CD4-positive, alpha-beta T cell treated with Interleukin-17A for 4 hours (primary cell): Measurements from ENCODE around the gene SYCE1L.
"Not testable (repeated sequence)": the region's sequence is repeated elsewhere in the genome, so short reads cannot be mapped to it uniquely, and the experiment has no call there.

Experiments
- DNase-seq: peaks from one replicate; pipeline ENCODE4 v3.0.0-alpha.2; 2020; ENCODE audit warnings: mixed read lengths

SYCE1L gene, protein sequence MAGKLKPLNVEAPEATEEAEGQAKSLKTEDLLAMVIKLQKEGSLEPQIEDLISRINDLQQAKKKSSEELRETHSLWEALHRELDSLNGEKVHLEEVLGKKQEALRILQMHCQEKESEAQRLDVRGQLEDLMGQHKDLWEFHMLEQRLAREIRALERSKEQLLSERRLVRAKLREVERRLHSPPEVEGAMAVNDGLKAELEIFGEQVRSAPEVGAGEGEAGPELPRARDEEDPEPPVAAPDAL

GRCh38 chr16:77199211-77199610 lies at the start of gene SYCE1L:
TSS of gene SYCE1L (plus strand) at chr16:77199408. CDS start at chr16:77199452, 44 bp downstream.
- DNase-seq = no peak

GRCh38 chr16:77157346-77158058 lies 41.7 kb upstream of the SYCE1L start:
- no peak for DNase-seq

GRCh38 chr16:77158293-77158692 lies 40.9 kb upstream of the SYCE1L start:
- no peak for DNase-seq

GRCh38 chr16:77165006-77165405 lies 34.2 kb upstream of the SYCE1L start:
- DNase-seq = no peak

DNA sequence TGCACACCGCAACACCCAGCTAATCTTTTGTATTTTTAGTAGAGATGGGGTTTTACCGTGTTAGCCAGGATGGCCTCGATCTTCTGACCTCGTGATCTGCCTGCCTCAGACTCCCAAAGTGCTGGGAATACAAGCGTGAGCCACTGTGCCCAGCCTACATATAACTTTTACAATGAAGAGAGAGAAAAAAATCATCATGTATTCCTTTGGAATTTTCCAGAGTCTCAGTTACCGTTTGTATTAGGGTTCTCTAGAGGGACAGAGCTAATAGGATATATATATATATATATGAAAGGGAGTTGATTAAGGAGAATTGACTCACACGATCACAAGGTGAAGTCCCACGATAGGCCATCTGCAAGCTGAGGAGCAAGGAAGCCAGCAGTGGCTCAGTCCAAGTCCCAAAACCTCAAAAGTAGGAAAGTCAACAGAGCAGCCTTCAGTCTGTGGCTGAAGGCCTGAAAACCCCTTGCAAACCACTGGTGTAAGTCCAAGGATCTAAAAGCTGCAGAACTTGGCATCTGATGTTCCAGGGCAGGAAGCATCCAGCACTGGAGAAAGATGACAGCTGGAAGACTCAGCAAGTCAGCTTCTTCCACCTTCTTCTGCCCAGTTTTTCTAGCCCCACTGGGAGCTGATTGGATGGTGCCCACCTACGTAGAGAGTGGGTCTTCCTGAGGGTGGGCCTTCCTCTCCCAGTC lies 33.5 kb upstream of the SYCE1L start:
- DNase-seq = not testable (repeated sequence)

GRCh38 chr16:77166726-77167125 lies 32.5 kb upstream of the SYCE1L start:
- DNase-seq = no peak

DNA sequence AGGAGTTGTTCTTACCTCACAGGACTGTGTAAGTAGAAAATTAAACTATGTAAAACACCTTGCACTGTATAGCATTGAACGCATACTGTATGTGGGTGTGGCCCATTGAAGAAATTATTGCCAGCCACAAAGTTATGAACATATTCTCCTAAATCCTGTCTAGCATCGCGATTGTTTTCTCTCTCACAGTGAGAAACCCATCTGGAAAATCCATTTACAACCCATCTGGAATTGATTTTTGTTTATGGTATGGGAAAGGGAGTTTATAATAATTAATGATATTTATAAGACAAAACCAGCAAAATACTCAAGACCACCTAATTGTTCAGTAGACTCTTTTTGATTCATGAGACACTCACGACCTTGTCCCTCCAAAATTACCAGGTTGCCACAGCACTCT lies 30.3 kb upstream of the SYCE1L start:
- DNase-seq = no peak

- DNase-seq = peak; percentile 48
Measured at GRCh38 chr16:77169650-77170236, 29.5 kb upstream of the SYCE1L start.

DNA sequence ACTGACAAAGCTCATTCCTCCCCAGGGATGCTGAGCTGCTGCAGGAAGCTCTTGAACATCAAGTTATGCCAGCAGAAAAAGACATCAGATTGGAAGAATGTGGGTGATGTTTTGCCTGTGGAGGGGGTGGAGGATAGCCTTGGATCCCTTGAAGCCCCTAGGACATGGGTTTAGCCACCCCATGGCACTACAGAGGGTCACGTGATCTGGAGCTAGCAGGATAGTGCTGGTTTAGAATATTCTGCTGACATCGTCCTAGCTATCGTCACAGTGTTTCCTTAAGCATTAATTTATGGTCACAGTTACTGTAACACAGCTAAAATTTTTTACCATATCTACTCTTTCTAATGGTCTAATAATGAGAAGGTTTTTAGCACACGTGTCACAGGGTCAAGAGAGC lies 28.4 kb upstream of the SYCE1L start:
- DNase-seq = no peak

- DNase-seq = peak; percentile 33
Measured at GRCh38 chr16:77171745-77172635, 27.2 kb upstream of the SYCE1L start.

GRCh38 chr16:77172951-77173350 lies 26.3 kb upstream of the SYCE1L start:
- DNase-seq = no peak

- DNase-seq = no peak
Measured at GRCh38 chr16:77183137-77183536, 16.1 kb upstream of the SYCE1L start.

DNA sequence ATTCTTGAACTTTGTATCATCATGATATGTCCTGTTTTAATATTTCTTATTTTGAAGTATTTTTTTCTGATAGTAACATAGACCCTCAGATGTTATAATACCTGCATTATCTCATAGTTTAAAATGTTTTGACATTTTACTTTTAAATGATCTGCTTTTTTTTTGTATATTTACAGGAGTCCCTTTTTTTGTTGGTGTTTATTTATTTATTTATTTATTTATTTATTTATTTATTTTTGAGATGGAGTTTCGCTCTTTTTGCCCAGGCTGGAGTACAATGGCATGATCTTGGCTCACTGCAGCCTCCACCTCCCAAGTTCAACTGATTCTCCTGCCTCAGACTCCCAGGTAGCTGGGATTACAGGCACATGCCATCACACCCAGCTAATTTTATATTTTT lies 12.9 kb upstream of the SYCE1L start:
- DNase-seq = not testable (repeated sequence)

DNA sequence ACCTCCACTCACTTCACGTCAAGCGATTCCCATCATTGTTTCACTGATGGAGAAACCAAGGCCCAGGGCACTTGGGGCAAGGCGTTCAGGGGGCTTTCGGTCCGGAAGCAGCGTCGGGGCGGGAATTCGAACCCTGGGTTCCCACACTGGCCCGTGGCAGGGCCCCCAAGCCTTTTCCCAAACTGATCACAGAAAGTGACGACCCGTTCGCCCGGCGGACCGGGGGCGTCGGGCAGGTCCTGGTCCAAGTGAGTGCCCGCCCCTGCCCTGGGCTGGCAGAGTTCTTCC lies 9.1 kb upstream of the SYCE1L start:
- DNase-seq = no peak

- peak; percentile 93 for DNase-seq
Measured at GRCh38 chr16:77190478-77191258, 8.5 kb upstream of the SYCE1L start, which contains the start of gene MON1B. TSS of gene MON1B (plus strand) at chr16:77191190. CDS start at chr16:77191486, 296 bp downstream.

GRCh38 chr16:77191259-77191969 lies 7.8 kb upstream of the SYCE1L start:
- DNase-seq = peak; percentile 43

DNA sequence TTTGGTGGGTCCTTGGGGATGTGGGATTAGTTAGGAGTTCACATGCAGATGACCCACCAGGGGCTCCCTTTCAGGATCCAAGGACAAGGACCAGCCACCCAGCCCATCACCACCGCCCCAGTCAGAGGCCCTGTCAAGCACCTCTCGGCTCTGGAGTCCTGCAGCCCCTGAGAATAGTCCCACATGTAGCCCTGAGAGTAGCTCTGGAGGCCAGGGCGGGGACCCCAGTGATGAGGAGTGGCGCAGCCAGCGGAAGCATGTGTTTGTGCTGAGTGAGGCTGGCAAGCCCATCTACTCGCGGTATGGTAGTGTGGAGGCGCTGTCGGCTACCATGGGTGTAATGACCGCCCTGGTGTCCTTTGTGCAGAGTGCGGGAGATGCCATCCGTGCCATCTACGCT lies 5.8 kb upstream of the SYCE1L start:
- no peak for DNase-seq

DNA sequence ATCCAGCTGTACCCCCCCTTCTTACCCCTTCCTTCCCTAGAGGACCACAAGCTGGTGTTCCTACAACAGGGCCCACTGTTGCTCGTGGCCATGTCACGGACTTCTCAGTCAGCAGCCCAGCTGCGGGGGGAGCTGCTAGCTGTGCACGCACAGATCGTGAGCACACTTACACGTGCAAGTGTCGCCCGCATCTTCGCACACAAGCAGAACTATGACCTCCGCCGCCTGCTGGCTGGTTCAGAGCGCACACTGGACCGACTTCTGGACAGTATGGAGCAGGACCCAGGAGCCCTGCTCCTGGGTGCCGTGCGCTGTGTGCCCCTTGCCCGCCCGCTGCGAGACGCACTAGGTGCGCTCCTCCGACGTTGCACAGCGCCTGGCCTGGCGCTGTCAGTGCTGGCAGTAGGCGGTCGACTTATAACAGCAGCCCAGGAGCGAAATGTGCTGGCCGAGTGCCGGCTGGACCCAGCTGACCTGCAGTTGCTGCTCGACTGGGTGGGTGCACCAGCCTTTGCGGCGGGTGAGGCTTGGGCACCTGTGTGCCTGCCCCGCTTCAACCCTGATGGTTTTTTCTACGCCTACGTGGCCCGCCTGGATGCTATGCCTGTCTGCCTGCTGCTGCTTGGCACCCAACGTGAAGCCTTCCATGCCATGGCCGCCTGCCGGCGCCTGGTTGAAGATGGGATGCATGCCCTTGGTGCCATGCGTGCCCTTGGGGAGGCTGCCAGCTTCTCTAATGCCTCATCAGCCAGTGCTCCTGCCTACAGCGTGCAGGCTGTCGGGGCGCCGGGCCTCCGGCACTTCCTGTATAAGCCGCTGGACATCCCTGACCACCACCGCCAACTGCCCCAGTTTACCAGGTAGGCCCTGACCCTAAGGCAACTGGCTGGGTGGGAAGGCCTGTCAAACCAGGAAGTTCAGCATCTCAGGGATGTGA lies 4.6 kb upstream of the SYCE1L start:
- DNase-seq = no peak

DNA sequence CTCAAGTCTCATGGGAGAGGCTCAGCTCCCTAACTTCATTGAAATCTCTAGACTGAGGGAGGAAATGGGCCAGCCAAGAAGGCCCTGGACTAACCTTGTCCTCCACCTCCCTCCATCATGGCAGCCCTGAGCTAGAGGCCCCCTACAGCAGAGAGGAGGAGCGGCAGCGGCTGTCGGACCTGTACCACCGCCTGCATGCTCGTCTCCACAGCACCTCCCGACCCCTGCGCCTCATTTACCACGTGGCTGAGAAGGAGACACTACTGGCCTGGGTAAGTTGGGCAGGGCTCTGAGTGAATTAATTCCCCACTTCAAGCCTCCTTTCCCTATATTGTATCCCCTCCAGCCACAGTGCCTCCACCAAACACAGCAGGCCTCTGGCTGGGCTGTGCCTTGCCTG lies 3.8 kb upstream of the SYCE1L start:
- DNase-seq = no peak

GRCh38 chr16:77197747-77198146 lies 1.5 kb upstream of the SYCE1L start:
- no peak for DNase-seq
